ENCODE measurements around the gene ADAM12. TPM values are rescaled to one million over a fixed set of nuclear protein-coding genes. Genes with fewer than 3 reads are reported as not detected.

ADAM12 gene
- total RNA-seq, 1 experiment from 2014 or later: not detected

- TF ChIP-seq CTCF (IDR thresholded peaks at IDR 0.05 in 2 of 3, conservative IDR thresholded peaks at IDR 0.05 in 1 of 3; ENCODE audit: borderline replicate concordance in 1 of 3, insufficient read depth in 1 of 3, low read depth in 2 of 3, low read length in 2 of 3) (no peak), MAX (IDR thresholded peaks at IDR 0.05) (no peak)
Observed at GRCh38 chr10:126043389-126043788, 344.9 kb downstream of the ADAM12 start (continued).

- no peak overlapping the region for H3K4me2 ChIP-seq (ENCODE audit: low read length)
- H3K4me3 ChIP-seq (replicated peaks in 1 of 2; ENCODE audit: low read depth in 1 of 2, low read length in 2 of 2): no peak overlapping the region
- no peak overlapping the region for H3K9ac ChIP-seq (ENCODE audit: low read length)
- TF ChIP-seq SP1 (IDR thresholded peaks at IDR 0.05; ENCODE audit: low read depth) (no peak), EZH2 (IDR thresholded peaks at IDR 0.05) (no peak), CTCF (IDR thresholded peaks at IDR 0.05 in 2 of 3, conservative IDR thresholded peaks at IDR 0.05 in 1 of 3; ENCODE audit: borderline replicate concordance in 1 of 3, insufficient read depth in 1 of 3, low read depth in 2 of 3, low read length in 2 of 3) (no peak), CEBPB (IDR thresholded peaks at IDR 0.05; ENCODE audit: low read depth) (no peak), ZFX (IDR thresholded peaks at IDR 0.05) (no peak), REST (IDR thresholded peaks at IDR 0.05; ENCODE audit: low read depth) (no peak), TCF7L2 (IDR thresholded peaks at IDR 0.05; ENCODE audit: borderline replicate concordance, extremely low read depth, insufficient read depth, insufficient read length) (no peak), FOSL1 (IDR thresholded peaks at IDR 0.05; ENCODE audit: low read depth) (no peak)
- no peaks in the 10 kb centered on the region for H3K36me3 ChIP-seq (ENCODE audit: control insufficient read depth in 1 of 2, insufficient read depth in 2 of 2, low read length in 2 of 2)
- POLR2A ChIA-PET: no interaction called here
- H3K9me2 ChIP-seq (ENCODE audit: insufficient read depth): no peaks in the 10 kb centered on the region
- no TSS peak for BruUV-seq (replicated peaks)
- no peaks in the 10 kb centered on the region for H4K20me1 ChIP-seq (ENCODE audit: insufficient read depth)
- no peak for DNase-seq (ENCODE audit: low read depth, low spot score)
- no peak overlapping the region for H2AFZ ChIP-seq (ENCODE audit: low read depth, low read length, poor library complexity, severe bottlenecking)
- CTCF ChIA-PET: no interaction called here
- H3K9me3 ChIP-seq (ENCODE audit: control insufficient read depth in 1 of 2, insufficient read depth in 1 of 2, low read depth in 1 of 2, low read length in 2 of 2): no peaks in the 10 kb centered on the region
- intact Hi-C loops (cut with micrococcal nuclease): no loop called here
- no peaks in the 10 kb centered on the region for H3K27me3 ChIP-seq (ENCODE audit: insufficient read depth, low read length)
- H3K79me2 ChIP-seq (ENCODE audit: insufficient read depth, low read length): no peaks in the 10 kb centered on the region
- no peak overlapping the region for H3K27ac ChIP-seq (ENCODE audit: low read depth, low read length)
- no peaks in the 10 kb centered on the region for H3K4me1 ChIP-seq (ENCODE audit: control insufficient read depth in 1 of 2, insufficient read depth in 2 of 2, low read length in 2 of 2)
- no peak for ATAC-seq
- RAD21 ChIA-PET (ENCODE audit: low non-redundant PET in 1 of 2, low total read pairs in 2 of 2, uncharacterized antibody in 2 of 2, unreplicated experiment in 2 of 2): no interaction called here
Observed at GRCh38 chr10:126042906-126043305, 345.4 kb downstream of the ADAM12 start.
